HT1080 (cell line): Measurements from ENCODE around the gene FAM131B. TPM values are rescaled to one million over a fixed set of nuclear protein-coding genes. Genes with fewer than 3 reads are reported as not detected.
A peak's percentile ranks its signal among the peaks of the same experiment; 100 is the strongest.

Experiments used
- DNase-seq: peaks from one replicate; pipeline ENCODE4 v3.0.0-alpha.2; 2015; ENCODE audit warnings: low read depth
- total RNA-seq: library from RNA; depleted of rRNA; stranded (reverse); fragments of >200 nt; shearing (Covaris generic); gene quantifications from 2 replicates; pipeline ENCODE4 v1.2.3, GENCODE V29; 2014

Gene FAM131B
- total RNA-seq, 1 experiment from 2014 or later: 7.0 TPM

GRCh38 chr7:143360788-143361551 lies 1.5 kb downstream of the FAM131B start:
- DNase-seq: no peak

GRCh38 chr7:143359771-143360353 lies 2.7 kb downstream of the FAM131B start:
- DNase-seq: no peak

- DNase-seq: no peak
Measured at GRCh38 chr7:143358626-143359025, 3.9 kb downstream of the FAM131B start.

- no peak for DNase-seq
Measured at GRCh38 chr7:143356414-143357050, 6.0 kb downstream of the FAM131B start.

- no peak for DNase-seq
Measured at GRCh38 chr7:143355450-143356385, 6.8 kb downstream of the FAM131B start.

- no peak for DNase-seq
Measured at GRCh38 chr7:143354965-143355364, 7.5 kb downstream of the FAM131B start.

GRCh38 chr7:143354376-143354775 lies 8.1 kb downstream of the FAM131B start:
- DNase-seq: no peak

GRCh38 chr7:143352531-143353002 lies 9.9 kb downstream of the FAM131B start:
- DNase-seq: no peak

- no peak for DNase-seq
Measured at GRCh38 chr7:143351574-143351973, 10.9 kb downstream of the FAM131B start.

- DNase-seq: peak; percentile 42
Measured at GRCh38 chr7:143351060-143351459, 11.5 kb downstream of the FAM131B start.

GRCh38 chr7:143347950-143348349 lies 14.6 kb downstream of the FAM131B start:
- DNase-seq: no peak

GRCh38 chr7:143346018-143346417 lies 16.5 kb downstream of the FAM131B start:
- no peak for DNase-seq

- DNase-seq: no peak
Measured at GRCh38 chr7:143345428-143345900, 17.0 kb downstream of the FAM131B start.

- DNase-seq: no peak
Measured at GRCh38 chr7:143343596-143343995, 18.9 kb downstream of the FAM131B start.

GRCh38 chr7:143341842-143342241 lies 20.7 kb downstream of the FAM131B start:
- DNase-seq: no peak

GRCh38 chr7:143337216-143337615 lies 25.3 kb downstream of the FAM131B start:
- DNase-seq: no peak

GRCh38 chr7:143334244-143334643 lies 28.3 kb downstream of the FAM131B start:
- DNase-seq: no peak

- peak; percentile 78 for DNase-seq
Measured at GRCh38 chr7:143331179-143331801, 31.2 kb downstream of the FAM131B start.

- no peak for DNase-seq
Measured at GRCh38 chr7:143329471-143330170, 32.9 kb downstream of the FAM131B start.

GRCh38 chr7:143327903-143328302 lies 34.6 kb downstream of the FAM131B start:
- no peak for DNase-seq
